ENCODE data around the gene AKT1.

The AKT1 gene

DNA sequence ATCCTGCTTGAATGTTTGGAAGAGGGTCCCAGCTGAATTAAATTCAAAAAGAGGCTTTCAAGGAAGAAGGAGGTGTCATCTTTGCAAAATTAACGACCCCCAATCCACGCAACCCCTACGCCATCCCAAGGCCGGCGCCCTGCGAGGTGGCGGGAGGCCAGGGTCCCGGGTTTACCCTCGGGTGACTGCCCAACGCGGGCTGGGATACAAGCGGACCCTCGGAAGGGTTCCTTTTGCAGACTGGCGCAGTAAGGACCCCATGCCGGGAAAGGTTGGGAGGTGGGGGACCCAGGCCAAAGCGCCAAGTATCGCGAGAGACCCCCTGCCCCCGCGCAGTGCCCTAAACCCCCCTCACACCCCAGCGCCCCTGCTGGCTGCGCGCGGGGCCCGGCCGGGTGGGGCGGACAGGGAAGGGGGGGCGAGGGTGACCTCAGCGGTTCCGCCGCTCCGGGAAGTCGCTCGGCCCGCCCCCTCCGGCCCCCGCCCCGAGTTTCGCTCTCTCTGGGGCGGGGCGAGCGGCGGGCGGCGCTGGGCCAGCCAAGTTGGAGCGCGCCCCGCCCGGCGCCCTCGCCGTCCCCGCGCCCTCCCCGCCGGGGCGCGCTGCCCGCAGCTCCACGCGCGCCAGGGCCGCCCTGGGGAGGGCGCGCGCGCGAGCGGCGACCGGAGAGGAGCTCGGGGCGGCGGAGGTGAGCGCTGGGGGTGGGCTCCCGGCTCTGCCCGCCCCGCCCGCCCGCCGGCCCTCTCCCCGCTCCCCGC, 4.6 kb upstream of the AKT1 start:
- Histone ChIP-seq H4K20me1 (ENCODE audit: insufficient read depth, low read length) (no peaks in the 10 kb centered on the region), H3K4me1 (ENCODE audit: low read length) (peaks cover 34% of the 10 kb centered on the region), H3K4me2 (ENCODE audit: low read length) (peak overlapping the region; percentile 67), H3K4me3 (ENCODE audit: low read length) (peak overlapping the region; percentile 94), H3K9me3 (ENCODE audit: insufficient read depth, low read length) (no peaks in the 10 kb centered on the region), H2AFZ (ENCODE audit: low read depth, low read length) (peak overlapping the region; percentile 81), H3K27ac (ENCODE audit: low read length) (no peak overlapping the region), H3K9ac (ENCODE audit: low read length) (peak overlapping the region; percentile 64), H3K36me3 (replicated peaks; ENCODE audit: low read depth, low read length) (no peaks in the 10 kb centered on the region), H3K79me2 (ENCODE audit: low read length) (peaks cover 2% of the 10 kb centered on the region; the same call in 1 of the 2 replicates), H3K27me3 (ENCODE audit: low read depth, low read length) (peaks cover 38% of the 10 kb centered on the region)
- TF ChIP-seq, protein P1, sequence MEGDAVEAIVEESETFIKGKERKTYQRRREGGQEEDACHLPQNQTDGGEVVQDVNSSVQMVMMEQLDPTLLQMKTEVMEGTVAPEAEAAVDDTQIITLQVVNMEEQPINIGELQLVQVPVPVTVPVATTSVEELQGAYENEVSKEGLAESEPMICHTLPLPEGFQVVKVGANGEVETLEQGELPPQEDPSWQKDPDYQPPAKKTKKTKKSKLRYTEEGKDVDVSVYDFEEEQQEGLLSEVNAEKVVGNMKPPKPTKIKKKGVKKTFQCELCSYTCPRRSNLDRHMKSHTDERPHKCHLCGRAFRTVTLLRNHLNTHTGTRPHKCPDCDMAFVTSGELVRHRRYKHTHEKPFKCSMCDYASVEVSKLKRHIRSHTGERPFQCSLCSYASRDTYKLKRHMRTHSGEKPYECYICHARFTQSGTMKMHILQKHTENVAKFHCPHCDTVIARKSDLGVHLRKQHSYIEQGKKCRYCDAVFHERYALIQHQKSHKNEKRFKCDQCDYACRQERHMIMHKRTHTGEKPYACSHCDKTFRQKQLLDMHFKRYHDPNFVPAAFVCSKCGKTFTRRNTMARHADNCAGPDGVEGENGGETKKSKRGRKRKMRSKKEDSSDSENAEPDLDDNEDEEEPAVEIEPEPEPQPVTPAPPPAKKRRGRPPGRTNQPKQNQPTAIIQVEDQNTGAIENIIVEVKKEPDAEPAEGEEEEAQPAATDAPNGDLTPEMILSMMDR (IDR thresholded peaks at IDR 0.05; ENCODE audit: low read depth, low read length) = peak; percentile 19
- TF ChIP-seq EZH2phosphoT487 (IDR thresholded peaks at IDR 0.05; ENCODE audit: low read depth) = no peak

DNA sequence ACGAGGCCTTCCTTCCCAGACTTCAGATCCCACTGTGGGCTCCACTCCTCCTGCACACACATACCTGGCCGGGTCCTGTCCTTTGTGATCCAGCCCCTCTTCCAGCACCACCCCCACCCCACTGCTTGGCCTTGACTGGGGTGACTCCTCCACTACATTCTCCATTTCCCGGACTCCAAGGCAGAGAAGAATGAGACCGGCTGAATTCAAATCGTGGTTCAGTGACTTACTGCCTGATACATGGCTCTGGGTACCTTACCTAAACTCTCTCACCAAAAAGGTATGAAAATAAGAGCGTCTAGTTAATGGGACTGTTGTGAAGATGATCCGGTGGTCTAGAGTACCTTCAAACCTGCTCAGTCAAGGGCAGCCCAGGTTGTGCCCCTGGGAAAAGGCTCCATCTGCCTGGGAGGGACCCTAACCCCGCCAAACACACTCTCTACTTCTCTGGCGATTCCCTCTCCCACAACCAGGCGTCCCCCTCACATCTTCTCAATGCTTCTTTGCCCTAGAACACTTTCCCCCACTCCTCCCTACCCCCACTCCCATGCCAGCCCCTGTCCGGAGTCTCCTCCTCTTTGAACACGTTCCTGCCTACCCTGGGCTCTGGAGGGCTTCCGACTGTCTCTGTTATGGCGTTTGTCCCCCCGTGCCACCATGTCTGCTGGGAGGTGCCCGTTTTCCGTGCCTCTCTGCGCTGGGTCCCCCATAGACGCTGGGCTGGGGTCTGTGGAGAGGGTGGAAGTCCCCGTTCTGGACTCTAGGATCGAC, 3.9 kb upstream of the AKT1 start:
- peaks cover 34% of the 10 kb centered on the region for H3K4me1 ChIP-seq (ENCODE audit: low read length)
- H3K4me3 ChIP-seq (ENCODE audit: low read length) = peak overlapping the region; percentile 73
- H3K27me3 ChIP-seq (ENCODE audit: low read depth, low read length) = peaks cover 38% of the 10 kb centered on the region

DNA sequence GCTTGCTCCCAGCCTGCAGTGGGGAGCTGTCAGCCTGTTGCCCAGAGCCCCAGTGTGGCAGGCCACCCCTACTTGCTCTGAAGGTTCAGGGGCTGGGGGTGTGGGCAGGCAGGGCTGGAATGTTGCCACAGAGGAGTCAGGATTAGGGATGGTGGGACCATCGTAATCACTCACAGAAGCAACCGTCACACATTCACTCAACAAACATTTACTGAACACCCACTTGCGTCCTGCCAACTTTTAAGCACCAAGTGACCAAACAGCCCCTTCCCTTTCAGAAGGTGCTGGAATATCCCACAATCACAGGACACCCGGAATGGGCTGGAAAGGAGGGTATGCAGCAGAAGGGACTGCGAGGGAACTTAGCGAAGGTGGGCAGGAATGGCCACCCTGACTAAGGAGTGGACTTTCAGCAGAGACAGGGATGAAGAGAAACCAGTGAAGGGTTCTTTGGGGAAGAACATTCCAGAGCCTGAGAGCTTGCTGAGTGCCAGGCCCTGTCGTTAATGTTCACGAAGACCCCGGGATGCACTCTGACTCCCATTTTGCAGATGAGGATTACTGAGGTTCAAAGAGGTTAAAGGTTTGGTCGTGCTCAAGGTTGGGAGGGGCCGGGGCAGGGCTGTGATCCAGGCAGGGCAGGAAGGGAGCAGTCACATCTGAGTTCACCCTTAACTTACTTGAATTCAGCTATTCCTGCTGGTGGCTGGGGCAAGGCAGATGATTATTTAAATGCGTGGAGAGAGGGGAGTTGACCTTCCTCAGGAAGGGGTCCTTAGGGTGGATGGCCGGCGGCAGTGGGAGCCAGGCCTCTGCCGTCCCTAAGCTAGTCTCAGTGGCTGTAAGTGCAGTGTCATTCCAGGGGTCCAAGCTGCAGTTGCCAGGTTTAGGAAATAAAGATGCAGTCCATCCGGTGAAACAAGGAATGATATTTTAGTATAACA, 3.0 kb upstream of the AKT1 start:
- Histone ChIP-seq H3K4me2 (ENCODE audit: low read length) (no peak overlapping the region), H3K79me2 (ENCODE audit: low read length) (peaks cover 18% of the 10 kb centered on the region), H3K9me3 (ENCODE audit: insufficient read depth, low read length) (no peaks in the 10 kb centered on the region), H3K27ac (ENCODE audit: low read length) (no peak overlapping the region), H3K27me3 (ENCODE audit: low read depth, low read length) (peaks cover 38% of the 10 kb centered on the region), H3K4me3 (ENCODE audit: low read length) (no peak overlapping the region), H3K9ac (ENCODE audit: low read length) (no peak overlapping the region), H4K20me1 (ENCODE audit: insufficient read depth, low read length) (peaks cover 12% of the 10 kb centered on the region), H3K36me3 (replicated peaks; ENCODE audit: low read depth, low read length) (peaks cover 4% of the 10 kb centered on the region), H2AFZ (ENCODE audit: low read depth, low read length) (no peak overlapping the region), H3K4me1 (ENCODE audit: low read length) (peaks cover 42% of the 10 kb centered on the region)
- no peak for TF ChIP-seq EZH2phosphoT487 (IDR thresholded peaks at IDR 0.05; ENCODE audit: low read depth)
- TF ChIP-seq, protein P1 (IDR thresholded peaks at IDR 0.05; ENCODE audit: low read depth, low read length) = no peak

More for the DNA sequence above, 3.9 kb upstream of the AKT1 start:
- Histone ChIP-seq H3K36me3 (replicated peaks; ENCODE audit: low read depth, low read length) (no peaks in the 10 kb centered on the region), H3K4me2 (ENCODE audit: low read length) (peak overlapping the region; percentile 67), H2AFZ (ENCODE audit: low read depth, low read length) (peak overlapping the region; percentile 81; the same call in 1 of the 2 replicates), H3K9ac (ENCODE audit: low read length) (peak overlapping the region; percentile 64), H3K9me3 (ENCODE audit: insufficient read depth, low read length) (no peaks in the 10 kb centered on the region), H3K79me2 (ENCODE audit: low read length) (peaks cover 10% of the 10 kb centered on the region), H4K20me1 (ENCODE audit: insufficient read depth, low read length) (peaks cover 3% of the 10 kb centered on the region), H3K27ac (ENCODE audit: low read length) (no peak overlapping the region)
- TF ChIP-seq, protein P1 (IDR thresholded peaks at IDR 0.05; ENCODE audit: low read depth, low read length) = peak; percentile 13; the same call in 1 of the 2 replicates
- TF ChIP-seq EZH2phosphoT487 (IDR thresholded peaks at IDR 0.05; ENCODE audit: low read depth) = no peak

Measured in OCI-LY3 (cell line).